Middle frontal gyrus (tissue), 1 donor: ENCODE measurements around the gene SLC39A10.
"Not testable (repeated sequence)": the region's sequence is repeated elsewhere in the genome, so short reads cannot be mapped to it uniquely, and the experiment has no call there.

Source experiments
- DNase-seq: peaks from one replicate; pipeline ENCODE4 v3.0.0-alpha.2; 2015; ENCODE audit warnings: low spot score; ENCODE audit errors: extremely low spot score

The SLC39A10 gene

GRCh38 chr2:195645413-195645812 lies 11.6 kb upstream of the SLC39A10 start:
- DNase-seq, result no peak

DNA sequence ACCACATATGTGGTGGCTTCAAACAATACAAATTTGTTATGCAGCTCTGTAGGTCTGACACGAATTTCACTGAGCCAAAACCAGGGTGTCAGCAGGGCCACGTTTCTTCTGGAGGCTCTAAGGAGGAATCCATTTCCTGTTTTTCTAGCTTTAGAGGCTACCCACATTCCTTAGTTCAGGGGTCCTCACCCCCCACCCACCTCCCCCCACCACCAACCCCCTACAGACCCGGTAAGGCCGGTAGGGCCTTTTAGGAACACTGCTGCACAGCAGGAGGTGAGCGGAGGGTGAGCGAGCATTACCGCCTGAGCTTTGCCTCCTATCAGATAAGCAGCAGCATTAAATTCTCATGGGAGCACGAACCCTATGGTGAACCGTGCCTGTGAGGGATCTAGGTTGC lies 10.6 kb upstream of the SLC39A10 start:
- no peak for DNase-seq

GRCh38 chr2:195647302-195647701 lies 9.7 kb upstream of the SLC39A10 start:
- DNase-seq, result no peak

GRCh38 chr2:195648370-195648769 lies 8.7 kb upstream of the SLC39A10 start:
- not testable (repeated sequence) for DNase-seq

DNA sequence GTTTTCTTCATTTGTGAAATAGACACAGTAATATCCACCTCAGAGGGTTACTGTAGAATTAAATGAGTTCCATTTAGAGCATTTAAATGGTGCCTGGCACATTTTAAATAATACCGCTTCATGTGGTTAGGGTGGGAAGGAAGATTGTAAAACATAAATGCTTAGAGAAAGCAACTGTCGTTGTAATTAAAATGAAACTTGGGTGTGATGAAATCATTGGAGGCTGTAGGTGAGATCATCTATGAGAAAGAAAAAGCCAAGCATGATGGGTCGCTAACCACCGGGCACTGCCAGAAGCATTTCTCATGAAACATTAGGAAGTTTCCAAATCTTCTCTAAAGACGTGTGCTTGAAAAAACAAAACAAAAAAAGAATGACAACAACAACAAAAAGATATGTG lies 8.2 kb upstream of the SLC39A10 start:
- no peak for DNase-seq

GRCh38 chr2:195649629-195650190 lies 7.3 kb upstream of the SLC39A10 start:
- no peak for DNase-seq

DNA sequence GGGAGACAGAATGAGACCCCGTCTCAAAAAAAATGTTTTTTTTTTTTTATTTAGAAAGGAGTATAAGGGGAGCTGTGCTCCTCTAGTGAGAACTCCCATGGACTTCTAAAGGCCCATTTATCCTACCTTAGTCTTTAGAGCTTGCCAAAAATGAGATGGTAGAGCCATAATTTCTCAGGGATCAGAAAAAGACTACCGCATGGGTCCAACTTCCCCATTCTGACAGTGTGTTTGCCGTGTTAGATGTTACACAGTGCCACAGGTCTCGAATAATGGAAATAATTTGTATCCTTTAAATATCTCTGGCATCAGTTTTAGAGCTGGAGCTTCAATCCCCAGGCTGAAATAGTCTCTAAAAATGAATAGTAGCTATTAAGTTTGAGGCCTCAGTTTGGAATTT lies 6.0 kb upstream of the SLC39A10 start:
- no peak for DNase-seq

DNA sequence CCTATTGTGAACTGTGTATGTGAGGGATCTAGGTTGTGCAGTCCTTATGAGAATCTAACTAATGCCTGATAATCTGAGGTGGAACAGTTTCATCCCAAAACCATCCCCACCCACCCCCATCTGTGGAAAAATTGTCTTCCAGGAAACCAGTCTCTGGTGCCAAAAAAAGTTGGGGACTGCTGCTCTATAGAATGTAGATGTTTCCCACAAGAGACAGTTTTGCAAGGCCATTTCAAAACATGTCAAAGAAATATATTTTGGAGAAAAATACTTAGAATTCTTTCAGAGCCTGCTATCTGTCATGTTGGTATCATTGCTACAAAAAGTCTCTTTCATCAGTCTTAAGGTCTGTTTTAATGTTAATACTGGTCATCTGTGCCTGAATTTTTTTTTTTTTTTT lies 4.1 kb upstream of the SLC39A10 start:
- DNase-seq, result no peak

DNA sequence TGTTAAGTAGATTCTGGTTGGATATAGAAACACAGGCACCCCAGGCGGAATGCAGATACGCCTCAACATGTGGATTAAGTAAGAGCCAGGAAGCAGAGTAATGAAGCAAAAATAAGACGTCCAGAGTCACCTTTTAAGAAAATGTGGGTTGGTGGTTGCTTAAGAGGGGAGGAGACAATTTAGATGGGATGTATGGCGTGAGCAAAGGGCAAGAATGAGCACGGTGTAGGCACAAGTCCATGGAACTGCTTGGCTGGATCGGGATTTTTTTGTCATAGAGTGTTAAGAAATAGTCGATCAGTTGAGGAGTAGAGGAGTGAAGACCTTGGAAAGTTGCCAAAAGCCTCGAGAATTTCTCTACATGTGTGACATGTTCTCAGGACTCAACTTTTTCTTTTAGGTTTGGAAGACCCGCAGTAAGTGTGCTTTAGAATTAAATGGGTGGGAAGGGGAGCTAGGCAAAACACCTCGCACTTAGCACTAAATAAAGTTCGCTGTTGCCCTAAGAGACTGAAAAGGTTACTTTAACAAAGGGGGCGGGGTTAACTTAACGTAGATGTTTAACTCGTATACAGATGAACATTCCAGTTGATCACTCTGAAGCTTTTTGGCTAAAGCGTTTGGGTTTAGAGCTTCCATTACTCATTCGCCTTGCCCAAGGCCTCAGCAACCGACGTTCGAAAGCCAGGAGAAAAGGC lies 716 bp upstream of the SLC39A10 start:
- DNase-seq, result no peak

GRCh38 chr2:195657634-195658540 lies 861 bp downstream of the SLC39A10 start:
- DNase-seq, result no peak

DNA sequence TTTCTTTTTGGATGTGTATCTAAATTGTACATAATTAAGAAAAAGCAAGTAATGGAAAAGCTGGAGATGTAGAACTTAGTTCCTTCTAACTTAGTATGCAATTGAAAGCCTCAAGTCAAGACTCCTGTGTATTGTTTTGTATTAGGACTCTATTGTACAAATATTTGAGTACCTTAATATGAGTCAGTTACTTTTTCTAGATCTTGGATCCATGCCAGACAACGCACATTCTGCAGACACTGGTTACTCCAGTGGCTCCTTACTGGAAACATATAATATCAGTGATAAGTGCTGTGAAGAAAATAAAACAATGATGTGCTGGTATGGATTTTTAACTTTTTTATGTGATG lies 1.5 kb downstream of the SLC39A10 start:
- DNase-seq, result no peak

DNA sequence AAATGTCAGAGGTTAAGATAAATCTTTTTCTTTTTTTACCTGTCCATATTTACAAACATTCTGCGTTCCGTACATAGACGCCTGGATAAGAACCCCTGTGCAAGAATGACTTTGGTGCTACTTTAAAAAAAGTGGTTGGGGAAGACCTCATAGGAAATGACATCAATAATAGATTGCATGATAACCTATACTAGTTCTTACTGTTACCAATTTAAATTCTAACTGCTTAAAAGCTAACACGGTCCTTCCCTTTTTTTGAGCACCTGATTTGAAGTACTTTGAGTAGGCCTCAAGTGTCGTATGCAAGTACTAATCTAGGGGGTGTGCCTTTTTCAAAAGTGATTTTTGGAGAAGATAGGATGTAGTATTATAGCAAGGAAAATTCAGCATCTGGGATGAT lies 2.1 kb downstream of the SLC39A10 start:
- no peak for DNase-seq

- peak; percentile 68 for DNase-seq
Observed at GRCh38 chr2:195659982-195660890, 3.2 kb downstream of the SLC39A10 start.

- DNase-seq, result no peak
Observed at GRCh38 chr2:195662138-195662537, 5.1 kb downstream of the SLC39A10 start.

DNA sequence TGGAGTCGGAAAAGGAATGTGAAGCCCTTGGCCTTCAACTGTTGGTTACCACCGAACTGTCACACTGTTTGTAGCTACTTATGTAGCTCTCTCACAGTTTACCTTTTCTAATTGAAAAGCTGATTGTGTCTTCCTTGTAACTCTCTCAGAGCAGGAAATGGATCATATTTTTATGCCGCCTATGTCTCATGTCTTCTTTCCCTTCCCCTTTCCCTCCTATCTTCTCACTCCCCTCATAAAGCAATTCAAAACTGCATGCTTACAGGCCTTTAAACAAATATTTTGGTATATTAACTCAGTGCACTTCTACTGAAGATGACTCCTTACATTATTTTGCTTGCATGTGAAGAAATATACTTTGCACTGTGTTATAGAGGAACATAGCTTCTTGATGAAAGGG lies 6.0 kb downstream of the SLC39A10 start:
- DNase-seq, result no peak

DNA sequence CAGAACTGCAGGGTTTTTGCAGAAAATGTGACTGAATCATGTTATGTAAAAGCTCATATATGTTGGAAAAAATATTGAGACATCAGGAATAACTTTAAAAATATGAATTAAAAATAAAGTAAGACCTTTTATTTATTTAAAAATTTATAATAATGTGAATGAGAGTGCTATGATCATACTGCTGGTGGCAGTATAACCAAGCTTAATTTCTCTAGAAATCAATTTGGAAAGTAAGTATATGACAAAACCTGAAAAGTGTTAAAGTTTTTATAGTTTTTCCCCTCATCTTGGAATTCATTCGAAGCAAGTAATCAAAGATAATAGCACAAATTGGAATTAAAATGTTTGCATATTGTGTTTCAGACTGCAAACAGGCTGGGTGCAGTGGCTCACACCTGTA lies 7.5 kb downstream of the SLC39A10 start:
- DNase-seq, result no peak

- not testable (repeated sequence) for DNase-seq
Observed at GRCh38 chr2:195665153-195665552, 8.1 kb downstream of the SLC39A10 start.

GRCh38 chr2:195666113-195666712 lies 9.2 kb downstream of the SLC39A10 start:
- no peak for DNase-seq

GRCh38 chr2:195667974-195668373 lies 10.9 kb downstream of the SLC39A10 start:
- DNase-seq, result no peak

GRCh38 chr2:195670191-195670590 lies 13.2 kb downstream of the SLC39A10 start:
- DNase-seq, result no peak

DNA sequence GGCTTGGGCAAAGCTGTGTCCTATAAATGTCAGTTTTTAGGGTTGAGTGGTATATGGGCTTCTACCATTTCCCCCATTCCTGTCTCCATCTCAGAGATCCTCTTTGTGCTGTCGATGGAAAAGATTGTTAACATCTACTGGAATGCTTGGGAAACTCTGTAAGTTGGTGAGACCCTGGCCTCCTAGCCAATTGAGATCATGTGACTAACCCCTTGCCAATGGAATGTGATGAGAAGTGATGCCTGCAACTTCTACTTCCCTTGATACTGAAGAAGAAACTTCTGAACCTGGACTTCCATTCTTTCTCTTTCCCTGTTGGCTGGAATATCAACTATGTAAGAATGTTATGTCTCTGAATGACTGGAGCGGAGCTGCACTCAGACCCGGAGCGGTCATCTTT lies 14.5 kb downstream of the SLC39A10 start:
- no peak for DNase-seq
